ENCODE results near the gene SREK1IP1.

The SREK1IP1 gene

DNA sequence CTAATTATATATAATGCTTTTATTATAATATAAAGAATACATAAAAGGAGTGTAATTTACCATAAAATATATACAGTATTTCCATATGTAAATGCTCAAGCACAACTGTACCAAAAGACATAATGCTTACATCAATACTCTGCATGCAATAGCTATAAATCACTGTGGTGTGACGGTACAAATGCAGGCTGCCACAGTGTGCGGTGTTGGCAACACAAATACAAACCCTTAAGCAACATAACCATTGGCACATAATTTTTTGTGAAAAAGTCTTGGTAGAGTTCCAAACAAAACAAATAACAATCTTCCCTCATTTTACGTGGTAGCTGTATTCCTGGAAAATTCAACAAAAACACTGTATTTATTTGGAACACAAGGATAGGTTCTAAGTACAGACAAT lies 80.1 kb downstream of the SREK1IP1 start:
- DNase-seq (ENCODE audit: low read depth in 2 of 2) = no peak

GRCh38 chr5:64685866-64686265 lies 82.6 kb downstream of the SREK1IP1 start:
- DNase-seq (ENCODE audit: low read depth in 2 of 2) = no peak

GRCh38 chr5:64682608-64683007 lies 85.9 kb downstream of the SREK1IP1 start:
- DNase-seq (ENCODE audit: low read depth in 2 of 2) = no peak

DNA sequence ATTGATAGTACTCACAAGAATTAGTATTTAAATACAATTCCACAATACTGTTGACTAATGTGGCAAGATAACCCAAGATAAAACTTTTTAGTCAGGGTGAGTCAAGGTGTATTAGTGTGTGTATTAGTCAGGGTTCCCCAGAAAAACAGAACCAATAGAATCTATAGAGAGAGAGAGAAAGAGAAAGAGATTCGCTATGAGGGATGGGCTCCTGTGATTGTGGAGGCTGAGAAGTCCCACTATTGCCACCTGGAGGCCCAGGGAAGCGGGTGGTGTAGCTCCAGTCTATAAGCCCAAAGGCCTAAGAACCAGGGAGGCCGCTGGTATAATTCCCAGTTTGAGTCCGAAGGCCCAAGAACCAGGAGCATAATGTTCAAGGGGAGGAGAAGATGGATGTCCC lies 88.2 kb downstream of the SREK1IP1 start:
- DNase-seq (ENCODE audit: low read depth in 2 of 2) = no peak

GRCh38 chr5:64678374-64678773 lies 90.1 kb downstream of the SREK1IP1 start:
- no peak for DNase-seq (ENCODE audit: low read depth in 2 of 2)

DNA sequence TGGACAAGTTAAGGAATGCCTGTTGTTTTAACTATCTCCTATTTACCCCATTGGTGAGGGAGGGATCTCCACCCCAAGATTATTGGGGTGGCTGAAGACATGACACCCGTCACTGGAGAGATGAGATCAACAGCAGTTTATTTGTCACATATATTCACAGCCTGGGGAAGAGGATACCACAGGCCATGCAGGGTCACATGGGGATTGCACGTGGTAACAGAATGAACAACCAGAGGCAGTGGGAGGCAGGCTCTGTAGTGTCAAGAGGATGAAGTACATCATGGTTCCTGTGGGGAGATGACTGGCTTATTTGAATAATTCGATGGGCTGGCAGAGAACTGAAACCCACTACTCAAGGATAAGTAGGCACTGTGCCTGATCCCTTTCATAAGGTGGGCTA lies 96.8 kb downstream of the SREK1IP1 start:
- no peak for DNase-seq (ENCODE audit: low read depth in 2 of 2)

- DNase-seq (ENCODE audit: low read depth in 2 of 2) = no peak
Measured at GRCh38 chr5:64670277-64670676, 98.2 kb downstream of the SREK1IP1 start.

Measured in stimulated activated CD8-positive, alpha-beta memory T cell treated with anti-CD3 and anti-CD28 coated beads, Interleukin-7, amount 100 ng/mL, for 4 hours (primary cell).